ENCODE measurements around the gene HECW1.
A peak's percentile ranks its signal among the peaks of the same experiment; 100 is the strongest.

Gene HECW1

DNA sequence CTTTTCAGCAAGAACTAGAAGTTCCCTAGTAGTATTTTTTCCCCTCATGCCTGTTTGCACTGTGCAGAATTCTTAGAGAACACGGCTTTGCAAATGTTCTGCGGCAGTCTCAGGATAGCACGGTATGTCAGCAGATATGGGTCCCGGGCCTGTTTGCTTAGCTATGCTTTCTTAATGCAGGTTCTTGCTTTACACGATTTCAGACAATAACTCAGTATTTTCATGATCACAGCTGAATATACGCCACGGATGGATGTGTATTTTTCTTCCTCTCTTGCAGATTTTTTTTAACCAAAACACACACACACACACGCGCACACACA is 137.3 kb downstream of the HECW1 start:
- no peaks in the 10 kb centered on the region for H3K27me3 ChIP-seq (ENCODE audit: insufficient read depth, low read length, poor library complexity, severe bottlenecking)
- H3K9me3 ChIP-seq (ENCODE audit: insufficient read depth, low read depth, low read length): no peaks in the 10 kb centered on the region
- no peak overlapping the region for H2AFZ ChIP-seq (ENCODE audit: low read length)
- no peaks in the 10 kb centered on the region for H3K9me2 ChIP-seq (replicated peaks; ENCODE audit: low read depth, low read length)
- no peak overlapping the region for H3K4me2 ChIP-seq (ENCODE audit: low read depth, low read length, poor library complexity, severe bottlenecking)
- H3K4me1 ChIP-seq (ENCODE audit: insufficient read depth, low read length, poor library complexity, severe bottlenecking): no peaks in the 10 kb centered on the region
- no peaks in the 10 kb centered on the region for H4K20me1 ChIP-seq (ENCODE audit: insufficient read depth, low read length, poor library complexity, severe bottlenecking)
- no peak overlapping the region for H3K9ac ChIP-seq (ENCODE audit: low read depth, low read length, poor library complexity, severe bottlenecking)
- no peaks in the 10 kb centered on the region for H3F3A ChIP-seq (ENCODE audit: low read depth)
- H3K79me2 ChIP-seq (ENCODE audit: insufficient read depth, low read length): no peaks in the 10 kb centered on the region
- no peaks in the 10 kb centered on the region for H3K36me3 ChIP-seq (ENCODE audit: insufficient read depth, low read length)
- H3K4me3 ChIP-seq (ENCODE audit: low read length, poor library complexity, severe bottlenecking): no peak overlapping the region
- TF ChIP-seq, protein P1, sequence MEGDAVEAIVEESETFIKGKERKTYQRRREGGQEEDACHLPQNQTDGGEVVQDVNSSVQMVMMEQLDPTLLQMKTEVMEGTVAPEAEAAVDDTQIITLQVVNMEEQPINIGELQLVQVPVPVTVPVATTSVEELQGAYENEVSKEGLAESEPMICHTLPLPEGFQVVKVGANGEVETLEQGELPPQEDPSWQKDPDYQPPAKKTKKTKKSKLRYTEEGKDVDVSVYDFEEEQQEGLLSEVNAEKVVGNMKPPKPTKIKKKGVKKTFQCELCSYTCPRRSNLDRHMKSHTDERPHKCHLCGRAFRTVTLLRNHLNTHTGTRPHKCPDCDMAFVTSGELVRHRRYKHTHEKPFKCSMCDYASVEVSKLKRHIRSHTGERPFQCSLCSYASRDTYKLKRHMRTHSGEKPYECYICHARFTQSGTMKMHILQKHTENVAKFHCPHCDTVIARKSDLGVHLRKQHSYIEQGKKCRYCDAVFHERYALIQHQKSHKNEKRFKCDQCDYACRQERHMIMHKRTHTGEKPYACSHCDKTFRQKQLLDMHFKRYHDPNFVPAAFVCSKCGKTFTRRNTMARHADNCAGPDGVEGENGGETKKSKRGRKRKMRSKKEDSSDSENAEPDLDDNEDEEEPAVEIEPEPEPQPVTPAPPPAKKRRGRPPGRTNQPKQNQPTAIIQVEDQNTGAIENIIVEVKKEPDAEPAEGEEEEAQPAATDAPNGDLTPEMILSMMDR (conservative IDR thresholded peaks at IDR 0.05; ENCODE audit: low read length): no peak
- TF ChIP-seq EZH2phosphoT487 (IDR thresholded peaks at IDR 0.05; ENCODE audit: borderline replicate concordance): no peak

DNA sequence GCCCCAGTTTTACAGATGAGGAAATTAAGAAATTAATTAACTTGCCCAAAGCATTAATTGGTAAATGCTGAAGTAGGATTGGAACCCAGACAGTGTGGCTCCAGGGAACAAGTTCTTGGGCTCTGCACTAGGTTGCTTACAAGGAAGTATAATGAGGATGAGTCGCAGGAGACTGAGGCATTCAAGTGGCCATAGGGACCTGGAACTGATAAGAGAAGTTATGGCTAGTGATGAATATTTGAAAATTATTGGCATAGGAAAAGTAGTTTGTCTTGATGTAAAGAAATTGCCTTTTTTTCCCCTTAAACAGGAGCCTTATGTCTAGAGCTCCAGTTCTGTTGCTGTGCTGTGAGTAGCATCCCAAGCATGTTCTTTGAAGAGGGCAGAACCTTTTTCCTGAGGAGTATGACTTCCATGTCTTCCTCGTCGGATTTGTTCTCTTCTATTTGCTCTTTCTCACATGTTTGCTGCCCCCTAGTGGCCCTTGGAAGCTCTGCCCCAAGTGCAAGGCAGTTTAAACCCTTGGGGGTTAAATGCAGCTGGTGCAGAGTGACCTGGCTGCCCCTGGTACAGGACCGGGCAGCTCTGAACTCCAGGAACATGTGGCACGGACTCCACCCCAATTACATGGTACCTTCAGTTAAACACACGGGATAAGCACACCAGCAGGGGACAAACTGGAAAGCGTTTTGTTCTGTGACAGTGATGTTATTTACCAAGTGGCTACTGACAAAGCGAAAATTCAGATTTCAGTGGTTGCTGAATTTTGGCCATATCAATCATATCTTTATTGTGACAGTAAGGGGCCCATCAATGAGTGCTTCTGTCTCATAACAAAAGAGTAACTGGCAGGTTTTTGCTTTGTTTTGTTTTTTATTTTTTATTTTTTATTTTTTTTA is 148.8 kb downstream of the HECW1 start:
- no peaks in the 10 kb centered on the region for H3K79me2 ChIP-seq (ENCODE audit: insufficient read depth, low read length)
- no peaks in the 10 kb centered on the region for H3K27me3 ChIP-seq (ENCODE audit: insufficient read depth, low read length, poor library complexity, severe bottlenecking)
- TF ChIP-seq, protein P1 (conservative IDR thresholded peaks at IDR 0.05; ENCODE audit: low read length): peak; percentile 98
- TF ChIP-seq EZH2phosphoT487 (IDR thresholded peaks at IDR 0.05; ENCODE audit: borderline replicate concordance): no peak
- no peaks in the 10 kb centered on the region for H3K9me2 ChIP-seq (replicated peaks; ENCODE audit: low read depth, low read length)
- no peaks in the 10 kb centered on the region for H4K20me1 ChIP-seq (ENCODE audit: insufficient read depth, low read length, poor library complexity, severe bottlenecking)
- H3K36me3 ChIP-seq (ENCODE audit: insufficient read depth, low read length): no peaks in the 10 kb centered on the region
- no peaks in the 10 kb centered on the region for H3K4me1 ChIP-seq (ENCODE audit: insufficient read depth, low read length, poor library complexity, severe bottlenecking)
- no peaks in the 10 kb centered on the region for H3F3A ChIP-seq (ENCODE audit: low read depth)
- H3K4me3 ChIP-seq (ENCODE audit: low read length, poor library complexity, severe bottlenecking): no peak overlapping the region
- H2AFZ ChIP-seq (ENCODE audit: low read length): no peak overlapping the region; the same call in 1 of the 2 replicates
- H3K4me2 ChIP-seq (ENCODE audit: low read depth, low read length, poor library complexity, severe bottlenecking): no peak overlapping the region
- H3K9me3 ChIP-seq (ENCODE audit: insufficient read depth, low read depth, low read length): no peaks in the 10 kb centered on the region
- no peak overlapping the region for H3K9ac ChIP-seq (ENCODE audit: low read depth, low read length, poor library complexity, severe bottlenecking)

DNA sequence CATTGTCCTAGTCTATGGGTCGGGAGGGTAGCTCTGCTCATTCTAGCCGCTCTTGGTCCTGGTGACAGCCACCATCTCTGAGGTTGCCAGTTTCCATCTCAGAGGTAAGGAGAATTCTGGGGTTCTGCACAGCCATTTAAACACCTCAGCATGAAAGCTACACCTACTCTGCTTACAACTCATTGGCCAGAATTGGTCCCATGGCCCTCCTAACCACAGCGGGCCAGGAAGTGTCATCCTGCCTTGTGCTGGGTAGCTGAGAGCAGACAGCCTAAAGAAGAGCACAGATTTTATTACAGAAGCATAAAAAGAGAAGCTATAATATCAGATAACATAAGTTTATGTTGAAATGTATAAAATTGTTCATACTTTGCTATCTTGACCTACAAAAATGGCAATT is 152.7 kb downstream of the HECW1 start:
- H3K9me3 ChIP-seq (ENCODE audit: insufficient read depth, low read depth, low read length): no peaks in the 10 kb centered on the region
- H3K9ac ChIP-seq (ENCODE audit: low read depth, low read length, poor library complexity, severe bottlenecking): no peak overlapping the region
- no peaks in the 10 kb centered on the region for H3F3A ChIP-seq (ENCODE audit: low read depth)
- no peak overlapping the region for H2AFZ ChIP-seq (ENCODE audit: low read length)
- no peaks in the 10 kb centered on the region for H4K20me1 ChIP-seq (ENCODE audit: insufficient read depth, low read length, poor library complexity, severe bottlenecking)
- H3K4me1 ChIP-seq (ENCODE audit: insufficient read depth, low read length, poor library complexity, severe bottlenecking): no peaks in the 10 kb centered on the region
- H3K4me3 ChIP-seq (ENCODE audit: low read length, poor library complexity, severe bottlenecking): no peak overlapping the region
- TF ChIP-seq, protein P1 (conservative IDR thresholded peaks at IDR 0.05; ENCODE audit: low read length): no peak
- no peak for TF ChIP-seq EZH2phosphoT487 (IDR thresholded peaks at IDR 0.05; ENCODE audit: borderline replicate concordance)
- H3K9me2 ChIP-seq (replicated peaks; ENCODE audit: low read depth, low read length): no peaks in the 10 kb centered on the region
- H3K79me2 ChIP-seq (ENCODE audit: insufficient read depth, low read length): no peaks in the 10 kb centered on the region
- H3K36me3 ChIP-seq (ENCODE audit: insufficient read depth, low read length): no peaks in the 10 kb centered on the region
- H3K27me3 ChIP-seq (ENCODE audit: insufficient read depth, low read length, poor library complexity, severe bottlenecking): no peaks in the 10 kb centered on the region
- H3K4me2 ChIP-seq (ENCODE audit: low read depth, low read length, poor library complexity, severe bottlenecking): no peak overlapping the region
